GM19372 (cell line): Measurements from ENCODE around the gene RFFL.

Experiments used
- ATAC-seq: cut with Tn5 transposase; IDR thresholded peaks from one replicate; pipeline ENCODE4 v1.9.1; 2021; ENCODE audit warnings: mild to moderate bottlenecking, low read depth, moderate library complexity; ENCODE audit not compliant: unreplicated experiment

The RFFL gene

DNA sequence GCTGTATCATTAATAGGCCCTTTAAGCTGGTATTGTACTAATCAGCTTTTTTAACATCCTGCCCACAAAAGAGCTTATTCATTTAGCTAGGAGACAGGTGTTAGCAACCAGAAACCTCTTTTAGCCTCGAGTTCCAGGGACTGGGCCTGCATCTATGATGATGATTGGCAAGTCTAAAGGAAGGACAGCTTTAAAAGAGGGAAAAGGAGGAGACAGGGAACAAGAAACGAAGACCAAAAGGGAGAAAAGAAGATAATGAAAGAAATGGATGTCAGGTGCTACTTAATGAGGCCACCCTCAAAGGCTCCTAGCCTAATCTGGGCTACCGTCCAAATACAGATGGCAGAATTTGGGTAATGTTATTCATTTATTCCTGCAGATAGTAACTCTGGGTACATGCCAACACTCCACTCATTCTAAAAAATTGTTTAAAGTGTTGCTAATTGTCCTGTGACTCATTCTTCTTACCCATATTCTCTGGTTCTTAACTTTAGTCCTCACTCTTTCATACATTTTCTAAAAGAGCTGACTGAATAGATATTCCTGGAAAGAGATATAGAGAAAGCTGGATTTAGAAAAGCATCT is 18.7 kb upstream of the RFFL start:
- no peak for ATAC-seq

GRCh38 chr17:35081638-35082037 is 18.1 kb upstream of the RFFL start:
- no peak for ATAC-seq

- no peak for ATAC-seq
Measured at GRCh38 chr17:35080536-35080935, 17.0 kb upstream of the RFFL start.

- ATAC-seq = no peak
Measured at GRCh38 chr17:35079547-35080423, 16.3 kb upstream of the RFFL start.

GRCh38 chr17:35076874-35077273 is 13.4 kb upstream of the RFFL start:
- ATAC-seq = no peak

- no peak for ATAC-seq
Measured at GRCh38 chr17:35074711-35075707, 11.5 kb upstream of the RFFL start.

DNA sequence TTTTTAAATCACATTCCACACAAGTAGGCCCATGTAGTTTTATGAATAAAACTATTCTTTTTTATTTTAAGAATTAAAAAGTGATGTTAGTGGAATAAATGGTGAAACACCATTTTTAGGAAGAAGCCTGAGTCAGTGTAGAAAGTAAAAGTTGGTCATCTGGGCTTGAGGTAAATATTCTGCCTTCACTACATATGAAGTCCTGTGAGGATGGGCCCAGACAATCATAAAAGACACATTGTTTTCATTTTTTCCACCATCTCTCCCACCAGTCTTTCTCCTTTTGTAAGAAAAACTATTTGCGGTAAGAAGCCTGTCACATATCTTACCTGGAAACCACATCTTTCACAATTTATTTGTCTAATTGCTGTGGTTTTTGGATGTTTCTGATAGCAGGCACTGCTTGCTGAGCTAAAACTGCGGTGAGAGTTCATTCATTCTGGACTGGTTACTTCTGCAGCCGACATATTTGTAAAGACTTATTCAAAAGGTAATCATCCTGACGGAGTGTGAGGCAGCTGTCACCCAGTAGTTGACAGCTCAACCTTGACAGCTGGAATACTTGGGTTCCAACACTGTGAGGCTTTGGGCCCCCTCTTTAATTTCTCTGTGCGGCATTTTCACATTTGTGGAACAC is 10.6 kb upstream of the RFFL start:
- ATAC-seq = no peak

DNA sequence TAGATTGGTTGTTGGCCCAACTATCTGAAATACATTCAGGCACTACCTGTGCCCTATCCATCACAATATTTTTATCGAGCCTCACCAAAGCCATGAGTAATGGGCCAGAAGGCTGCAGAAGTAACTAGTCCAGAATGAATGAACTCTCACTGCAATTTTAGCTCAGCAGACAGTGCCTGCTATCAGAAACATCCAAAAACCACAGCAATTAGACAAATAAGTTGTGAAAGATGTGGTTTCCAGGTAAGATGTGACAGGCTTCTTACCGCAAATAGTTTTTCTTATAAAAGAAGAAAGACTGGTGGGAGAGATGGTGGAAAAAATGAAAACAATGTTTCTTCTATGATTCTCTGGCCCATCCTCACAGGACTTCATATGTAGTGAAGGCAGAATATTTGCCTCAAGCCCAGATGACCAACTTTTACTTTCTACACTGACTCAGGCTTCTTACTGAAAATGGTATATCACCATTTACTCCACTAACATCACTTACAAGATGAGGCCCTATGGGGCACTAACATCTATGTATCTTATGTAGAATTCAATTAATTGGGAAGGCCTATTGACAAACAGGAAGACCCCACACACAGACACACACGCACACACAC is 9.8 kb upstream of the RFFL start:
- ATAC-seq = no peak

GRCh38 chr17:35069311-35069710 is 5.8 kb upstream of the RFFL start:
- no peak for ATAC-seq

GRCh38 chr17:35068249-35068648 is 4.7 kb upstream of the RFFL start:
- no peak for ATAC-seq

DNA sequence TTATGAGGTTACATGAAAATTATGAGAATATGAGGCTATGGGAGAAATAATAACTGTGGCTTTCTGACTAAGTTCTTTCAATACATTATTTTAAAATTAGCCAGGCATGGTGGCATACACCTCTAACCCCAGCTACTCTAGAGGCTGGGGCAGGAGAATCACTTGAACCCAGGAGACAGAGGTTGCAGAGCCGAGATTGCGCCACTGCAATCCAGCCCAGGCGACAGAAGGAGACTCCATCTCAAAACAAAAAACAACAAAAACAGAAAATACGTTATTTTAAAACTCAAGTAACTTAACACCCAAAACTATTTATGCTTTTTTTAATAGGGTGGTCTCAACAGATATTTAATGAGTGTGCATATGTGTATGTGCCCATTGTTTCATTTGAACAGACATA is 2.4 kb upstream of the RFFL start:
- no peak for ATAC-seq

GRCh38 chr17:35064516-35065215 is 1.2 kb upstream of the RFFL start:
- ATAC-seq = no peak

- ATAC-seq = no peak
Measured at GRCh38 chr17:35062308-35062707, 1.2 kb downstream of the RFFL start.

- no peak for ATAC-seq
Measured at GRCh38 chr17:35057332-35057915, 6.1 kb downstream of the RFFL start.

DNA sequence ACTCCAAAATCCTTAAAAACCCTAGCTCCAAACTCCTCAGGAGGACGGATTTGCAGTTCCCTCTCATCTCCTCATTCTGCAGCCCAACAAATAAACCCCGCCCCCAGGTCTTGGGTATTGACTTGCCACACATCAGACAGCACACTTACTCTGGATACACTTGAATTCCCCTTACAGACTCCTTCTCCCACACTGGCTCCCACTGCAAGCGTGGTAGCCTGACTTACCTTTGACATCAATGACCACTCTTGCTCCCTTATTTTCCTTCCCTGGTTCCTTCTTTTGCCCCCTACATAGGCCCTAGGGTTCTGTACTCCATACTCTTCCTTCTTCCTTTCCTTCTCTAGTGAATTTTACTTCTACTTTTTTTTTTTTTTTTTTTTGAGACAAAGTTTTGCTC is 7.5 kb downstream of the RFFL start:
- ATAC-seq = no peak

- ATAC-seq = no peak
Measured at GRCh38 chr17:35053204-35053603, 10.3 kb downstream of the RFFL start.

- no peak for ATAC-seq
Measured at GRCh38 chr17:35052780-35053179, 10.7 kb downstream of the RFFL start.

GRCh38 chr17:35052241-35052610 is 11.3 kb downstream of the RFFL start:
- no peak for ATAC-seq

- ATAC-seq = no peak
Measured at GRCh38 chr17:35051579-35052240, 11.8 kb downstream of the RFFL start.
